Thyroid gland (tissue), 4 donors: ENCODE measurements around the gene ATP6V1G1. TPM values are rescaled to one million over a fixed set of nuclear protein-coding genes. Genes with fewer than 3 reads are reported as not detected.
"Not testable (repeated sequence)": the region's sequence is repeated elsewhere in the genome, so short reads cannot be mapped to it uniquely, and the experiment has no call there.

Experiments
- DNase-seq, 2 donors: peaks; one replicate each; pipeline ENCODE4 v3.0.0-alpha.2; 2019
- H3K27ac ChIP-seq, 3 donors: fragments of 200-600 bp; sonication (generic); 1 replicate in 2 of 3; 2 replicates in 1 of 3; pipeline ENCODE4 v1.5.1; 2016 to 2019; ENCODE audit warnings: mild to moderate bottlenecking in 1 of 3, moderate library complexity in 1 of 3
- H3K27me3 ChIP-seq: fragments of 200-600 bp; sonication (generic); one replicate; pipeline ENCODE4 v1.5.1; 2019
- H3K36me3 ChIP-seq, 2 donors: fragments of 200-600 bp; sonication (generic); one replicate each; pipeline ENCODE4 v1.5.1; 2016 to 2019
- H3K4me1 ChIP-seq, 2 donors: fragments of 200-600 bp; sonication (generic); one replicate each; pipeline ENCODE4 v1.5.1; 2017 to 2019
- H3K4me3 ChIP-seq, 3 donors: fragments of 200-600 bp; sonication (generic); replicated peaks in 1 of 3; 1 replicate in 2 of 3; 2 replicates in 1 of 3; pipeline ENCODE4 v1.5.1; 2016; ENCODE audit warnings: mild to moderate bottlenecking in 1 of 3
- H3K9me3 ChIP-seq: fragments of 200-600 bp; sonication (generic); one replicate; pipeline ENCODE4 v1.5.1; 2017
- CTCF ChIP-seq, 6 experiments: fragments of 200-600 bp in 3 of 6; fragments of 450-650 bp in 3 of 6; sonication (generic) in 3 of 6; IDR thresholded peaks; one replicate each; pipeline ENCODE4 v1.5.1; 2016 to 2019; ENCODE audit warnings: antibody characterized with exemption in 6 of 6, mild to moderate bottlenecking in 2 of 6, inconsistent platforms in 1 of 6, moderate library complexity in 1 of 6
- POLR2A ChIP-seq, 2 donors: fragments of 450-650 bp; IDR thresholded peaks; one replicate each; pipeline ENCODE4 v1.6.1; 2017; ENCODE audit warnings: antibody characterized with exemption in 2 of 2, mild to moderate bottlenecking in 2 of 2, moderate library complexity in 1 of 2
- WGBS, 2 donors: methylation state at CpG; one replicate each; pipeline ENCODE4 v1.1.5; 2017; 5-methylcytosine and 5-hydroxymethylcytosine counted together
- intact Hi-C: fragments of 100-400 bp; cut with DNase I; formaldehyde crosslinking; loops from one replicate; pipeline ENCODE4 v1.15.1; 2023
- total RNA-seq, 4 donors: library from RNA; depleted of rRNA; stranded (reverse); fragments of >200 nt; gene quantifications; one replicate each; pipeline ENCODE4 v1.2.3, GENCODE V29; 2016

The ATP6V1G1 gene
- total RNA-seq, 4 donors from 2014 or later = 193 to 223 (median 200) TPM

GRCh38 chr9:114590328-114590727, 2.8 kb downstream of the ATP6V1G1 start:
- Histone ChIP-seq H3K4me3 (no peak overlapping the region), H3K36me3 (peaks cover 11 to 24% of the 10 kb centered on the region in 2 donors), H3K9me3 (no peaks in the 10 kb centered on the region), H3K27me3 (no peaks in the 10 kb centered on the region), H3K27ac (no peak overlapping the region), H3K4me1 (peaks cover 21 to 32% of the 10 kb centered on the region in 2 donors)
- TF ChIP-seq CTCF (IDR thresholded peaks at IDR 0.05) (no peak), POLR2A (IDR thresholded peaks at IDR 0.05) (no peak)
- WGBS, 2 donors = 88 to 96% methylated on average over 6 of the region's 6 CpGs
- intact Hi-C loops = no loop called here
- no peak for DNase-seq

GRCh38 chr9:114591291-114591787, 3.8 kb downstream of the ATP6V1G1 start:
- DNase-seq = no peak
- 78 to 79% methylated on average over 5 of the region's 5 CpGs for WGBS, 2 donors
- intact Hi-C loops = no loop called here
- no peak for TF ChIP-seq POLR2A (IDR thresholded peaks at IDR 0.05)
- TF ChIP-seq CTCF (IDR thresholded peaks at IDR 0.05) = no peak
- Histone ChIP-seq H3K9me3 (no peaks in the 10 kb centered on the region), H3K27ac (no peak overlapping the region), H3K4me3 (no peak overlapping the region), H3K36me3 (peaks cover 14 to 31% of the 10 kb centered on the region in 2 donors), H3K27me3 (no peaks in the 10 kb centered on the region), H3K4me1 (peaks cover 21 to 32% of the 10 kb centered on the region in 2 donors)

- Histone ChIP-seq H3K4me3 (no peak overlapping the region), H3K4me1 (peaks cover 21 to 32% of the 10 kb centered on the region in 2 donors), H3K36me3 (peaks cover 14 to 35% of the 10 kb centered on the region in 2 donors), H3K9me3 (no peaks in the 10 kb centered on the region), H3K27me3 (no peaks in the 10 kb centered on the region), H3K27ac (no peak overlapping the region)
- WGBS, 2 donors = 68 to 77% methylated on average over 1 of the region's 1 CpG
- intact Hi-C loops = no loop called here
- no peak for DNase-seq
- TF ChIP-seq CTCF (IDR thresholded peaks at IDR 0.05) (no peak), POLR2A (IDR thresholded peaks at IDR 0.05) (no peak)
Observed at GRCh38 chr9:114591849-114592248, 4.3 kb downstream of the ATP6V1G1 start.

- Histone ChIP-seq H3K27me3 (no peaks in the 10 kb centered on the region), H3K4me1 (peaks cover 21 to 32% of the 10 kb centered on the region in 2 donors), H3K36me3 (peaks cover 16 to 35% of the 10 kb centered on the region in 2 donors), H3K4me3 (no peak overlapping the region), H3K27ac (no peak overlapping the region), H3K9me3 (no peaks in the 10 kb centered on the region)
- DNase-seq = no peak
- intact Hi-C loops = no loop called here
- 61 to 65% methylated on average over 6 of the region's 6 CpGs for WGBS, 2 donors
- TF ChIP-seq POLR2A (IDR thresholded peaks at IDR 0.05) (no peak), CTCF (IDR thresholded peaks at IDR 0.05) (no peak)
Observed at GRCh38 chr9:114592356-114592755, 4.8 kb downstream of the ATP6V1G1 start.

GRCh38 chr9:114594136-114594535, 6.6 kb downstream of the ATP6V1G1 start:
- Histone ChIP-seq H3K27ac (no peak overlapping the region), H3K4me3 (no peak overlapping the region), H3K36me3 (peaks cover 32 to 43% of the 10 kb centered on the region in 2 donors), H3K9me3 (no peaks in the 10 kb centered on the region), H3K4me1 (peaks cover 14 to 27% of the 10 kb centered on the region in 2 donors), H3K27me3 (no peaks in the 10 kb centered on the region)
- intact Hi-C loops = no loop called here
- 98 to 99% methylated on average over 17 of the region's 17 CpGs for WGBS, 2 donors
- no peak for TF ChIP-seq CTCF (IDR thresholded peaks at IDR 0.05)
- no peak for TF ChIP-seq POLR2A (IDR thresholded peaks at IDR 0.05)
- DNase-seq = no peak

GRCh38 chr9:114600502-114601248, 13.1 kb downstream of the ATP6V1G1 start:
- H3K27ac ChIP-seq, intact Hi-C loops, DNase-seq, H3K27me3 ChIP-seq, H3K9me3 ChIP-seq, H3K4me3 ChIP-seq: not testable (repeated sequence)
- peaks cover 19 to 26% of the 10 kb centered on the region in 2 donors for H3K4me1 ChIP-seq
- peaks cover 18 to 29% of the 10 kb centered on the region in 2 donors for H3K36me3 ChIP-seq
- WGBS, 2 donors = 88 to 91% methylated on average over 8 to 9 of the region's 9 CpGs

- DNase-seq, H3K27me3 ChIP-seq, H3K27ac ChIP-seq, H3K4me3 ChIP-seq, intact Hi-C loops, H3K9me3 ChIP-seq: not testable (repeated sequence)
- WGBS, 2 donors = 98 to 100% methylated on average over 2 of the region's 2 CpGs
- H3K4me1 ChIP-seq = peaks cover 30 to 37% of the 10 kb centered on the region in 2 donors
- H3K36me3 ChIP-seq = peaks cover 10 to 29% of the 10 kb centered on the region in 2 donors
Observed at GRCh38 chr9:114601787-114602186, 14.2 kb downstream of the ATP6V1G1 start.
